ENCODE measurements around the gene PTPRO.

- TF ChIP-seq POLR2A (IDR thresholded peaks at IDR 0.05) = no peak
- TF ChIP-seq, protein P1, sequence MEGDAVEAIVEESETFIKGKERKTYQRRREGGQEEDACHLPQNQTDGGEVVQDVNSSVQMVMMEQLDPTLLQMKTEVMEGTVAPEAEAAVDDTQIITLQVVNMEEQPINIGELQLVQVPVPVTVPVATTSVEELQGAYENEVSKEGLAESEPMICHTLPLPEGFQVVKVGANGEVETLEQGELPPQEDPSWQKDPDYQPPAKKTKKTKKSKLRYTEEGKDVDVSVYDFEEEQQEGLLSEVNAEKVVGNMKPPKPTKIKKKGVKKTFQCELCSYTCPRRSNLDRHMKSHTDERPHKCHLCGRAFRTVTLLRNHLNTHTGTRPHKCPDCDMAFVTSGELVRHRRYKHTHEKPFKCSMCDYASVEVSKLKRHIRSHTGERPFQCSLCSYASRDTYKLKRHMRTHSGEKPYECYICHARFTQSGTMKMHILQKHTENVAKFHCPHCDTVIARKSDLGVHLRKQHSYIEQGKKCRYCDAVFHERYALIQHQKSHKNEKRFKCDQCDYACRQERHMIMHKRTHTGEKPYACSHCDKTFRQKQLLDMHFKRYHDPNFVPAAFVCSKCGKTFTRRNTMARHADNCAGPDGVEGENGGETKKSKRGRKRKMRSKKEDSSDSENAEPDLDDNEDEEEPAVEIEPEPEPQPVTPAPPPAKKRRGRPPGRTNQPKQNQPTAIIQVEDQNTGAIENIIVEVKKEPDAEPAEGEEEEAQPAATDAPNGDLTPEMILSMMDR (IDR thresholded peaks at IDR 0.05) = no peak
These were observed 106.3 kb downstream of the PTPRO start for GRCh38 chr12:15428632-15429031.
